HT-29 (cell line): Measurements from ENCODE around the gene SPNS3. TPM values are rescaled to one million over a fixed set of nuclear protein-coding genes. Genes with fewer than 3 reads are reported as not detected.

Experiments used
- DNase-seq: peaks from one replicate; pipeline ENCODE4 v3.0.0-alpha.2; 2015; ENCODE audit warnings: low spot score
- total RNA-seq: library from RNA; depleted of rRNA; stranded (reverse); fragments of >200 nt; shearing (Covaris generic); gene quantifications from 2 replicates; pipeline ENCODE4 v1.2.3, GENCODE V29; 2014; rRNA removed

Gene SPNS3
- total RNA-seq, result 4.0 and 4.7 TPM in 2 replicates

GRCh38 chr17:4433515-4434031, at the start of gene SPNS3:
TSS of gene SPNS3 (plus strand) at chr17:4433940. CDS start at chr17:4433968, 28 bp downstream.
- no peak for DNase-seq

GRCh38 chr17:4386406-4386805, 47.3 kb upstream of the SPNS3 start:
- DNase-seq, result no peak

GRCh38 chr17:4387137-4387536, 46.6 kb upstream of the SPNS3 start:
- no peak for DNase-seq

- no peak for DNase-seq
Measured at GRCh38 chr17:4389079-4389478, 44.7 kb upstream of the SPNS3 start.

- DNase-seq, result no peak
Measured at GRCh38 chr17:4393806-4394205, 39.9 kb upstream of the SPNS3 start.

GRCh38 chr17:4394208-4395110, 39.3 kb upstream of the SPNS3 start:
- DNase-seq, result no peak

- DNase-seq, result no peak
Measured at GRCh38 chr17:4395111-4395478, 38.6 kb upstream of the SPNS3 start.

GRCh38 chr17:4397840-4398239, 35.9 kb upstream of the SPNS3 start:
- DNase-seq, result no peak

- DNase-seq, result no peak
Measured at GRCh38 chr17:4405038-4405669, 28.6 kb upstream of the SPNS3 start.

- no peak for DNase-seq
Measured at GRCh38 chr17:4405699-4406098, 28.0 kb upstream of the SPNS3 start.

GRCh38 chr17:4406386-4406785, 27.4 kb upstream of the SPNS3 start:
- DNase-seq, result no peak

GRCh38 chr17:4407216-4407615, 26.5 kb upstream of the SPNS3 start:
- no peak for DNase-seq

- no peak for DNase-seq
Measured at GRCh38 chr17:4407851-4408250, 25.9 kb upstream of the SPNS3 start.

- no peak for DNase-seq
Measured at GRCh38 chr17:4409659-4410058, 24.1 kb upstream of the SPNS3 start.

- DNase-seq, result no peak
Measured at GRCh38 chr17:4411201-4411600, 22.5 kb upstream of the SPNS3 start.

- DNase-seq, result peak; percentile 88
Measured at GRCh38 chr17:4412933-4413831, 20.6 kb upstream of the SPNS3 start.

- DNase-seq, result no peak
Measured at GRCh38 chr17:4417129-4417667, 16.5 kb upstream of the SPNS3 start.

- peak; percentile 79 for DNase-seq
Measured at GRCh38 chr17:4420692-4421131, 13.0 kb upstream of the SPNS3 start.

- no peak for DNase-seq
Measured at GRCh38 chr17:4422864-4423263, 10.9 kb upstream of the SPNS3 start.

- DNase-seq, result no peak
Measured at GRCh38 chr17:4425398-4425797, 8.3 kb upstream of the SPNS3 start.

- DNase-seq, result no peak
Measured at GRCh38 chr17:4426499-4427208, 7.1 kb upstream of the SPNS3 start.
